Measurements from ENCODE around the gene DNAJA2.

GRCh38 chr16:46972429-46973206, 856 bp downstream of the DNAJA2 start:
- TF ChIP-seq USF2 (IDR thresholded peaks at IDR 0.05; ENCODE audit: low read length) (no peak), SRF (IDR thresholded peaks at IDR 0.05; ENCODE audit: low read depth, low read length) (no peak), POLR2AphosphoS5 (IDR thresholded peaks at IDR 0.05; ENCODE audit: low read depth, low read length) (peak; percentile 24; the same call in 1 of the 2 replicates), CEBPB (IDR thresholded peaks at IDR 0.05; ENCODE audit: low read depth, low read length) (no peak), ZNF274 (IDR thresholded peaks at IDR 0.05; ENCODE audit: borderline replicate concordance, extremely low read depth, low read length) (no peak), ATF2 (IDR thresholded peaks at IDR 0.05; ENCODE audit: low read length) (no peak), CTCF (IDR thresholded peaks at IDR 0.05; ENCODE audit: control extremely low read depth in 1 of 3, insufficient read depth in 1 of 3, low read depth in 1 of 3, low read length in 3 of 3) (no peak), CTBP2 (IDR thresholded peaks at IDR 0.05; ENCODE audit: borderline replicate concordance, insufficient read depth, insufficient read length, low read length) (no peak), RAD21 (IDR thresholded peaks at IDR 0.05 in 1 of 2, conservative IDR thresholded peaks at IDR 0.05 in 1 of 2; ENCODE audit: low read depth in 2 of 2, low read length in 2 of 2) (no peak), NRF1 (IDR thresholded peaks at IDR 0.05; ENCODE audit: low read depth, low read length) (no peak), SAP30 (IDR thresholded peaks at IDR 0.05; ENCODE audit: insufficient read depth, insufficient replicate concordance, low read length) (no peak), BRCA1 (IDR thresholded peaks at IDR 0.05; ENCODE audit: low read depth, low read length) (no peak)

Measured in H1 (cell line).